ENCODE measurements around the gene SERPINH1. TPM values are rescaled to one million over a fixed set of nuclear protein-coding genes. Genes with fewer than 3 reads are reported as not detected.
"Not testable (repeated sequence)": the region's sequence is repeated elsewhere in the genome, so short reads cannot be mapped to it uniquely, and the experiment has no call there.

Gene SERPINH1
- total RNA-seq, 1 donor from 2014 or later: 152 TPM

DNA sequence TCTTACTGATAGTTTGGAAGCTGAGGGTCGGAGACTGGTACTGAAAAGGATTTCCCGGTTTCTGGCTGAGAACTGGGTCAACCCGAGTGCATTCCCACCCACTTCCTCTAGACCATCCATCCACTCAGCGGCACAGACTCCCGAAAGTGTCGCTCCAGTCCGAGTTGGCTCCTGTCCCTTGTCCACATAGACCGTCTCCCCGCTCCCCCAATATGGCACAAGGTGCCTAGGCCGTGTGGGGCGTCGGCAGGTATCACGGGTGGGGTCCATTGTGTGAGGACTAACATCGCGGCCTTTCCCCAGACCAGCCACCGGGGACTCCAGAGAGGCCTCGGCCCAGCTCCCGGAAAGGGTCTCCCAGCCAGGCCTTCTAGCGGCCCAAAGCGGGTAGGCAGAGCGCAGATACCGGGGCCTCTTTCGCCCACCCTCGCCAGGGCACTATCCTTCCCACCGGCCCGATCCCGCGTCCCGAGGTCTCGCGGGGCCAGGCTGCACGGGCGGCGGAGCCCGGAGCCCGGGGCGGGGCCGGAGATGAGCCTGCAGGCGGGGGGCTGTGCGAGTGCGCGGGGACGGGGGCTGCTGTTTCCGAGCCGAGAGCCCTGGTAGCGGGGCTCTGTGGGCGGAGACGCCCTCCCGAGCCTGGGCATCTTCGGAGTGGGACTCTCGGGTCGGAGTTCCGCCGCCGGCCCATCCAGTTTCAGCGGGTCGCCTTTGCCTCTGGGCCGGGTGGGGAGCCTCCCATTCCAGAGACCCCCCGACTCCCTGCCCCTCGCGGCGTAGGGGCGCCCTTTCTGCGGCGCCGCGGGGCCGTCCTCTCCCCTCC lies 21.1 kb downstream of the SERPINH1 start:
- peak overlapping the region; percentile 68 for H3K4me3 ChIP-seq
- TF ChIP-seq, protein P1, sequence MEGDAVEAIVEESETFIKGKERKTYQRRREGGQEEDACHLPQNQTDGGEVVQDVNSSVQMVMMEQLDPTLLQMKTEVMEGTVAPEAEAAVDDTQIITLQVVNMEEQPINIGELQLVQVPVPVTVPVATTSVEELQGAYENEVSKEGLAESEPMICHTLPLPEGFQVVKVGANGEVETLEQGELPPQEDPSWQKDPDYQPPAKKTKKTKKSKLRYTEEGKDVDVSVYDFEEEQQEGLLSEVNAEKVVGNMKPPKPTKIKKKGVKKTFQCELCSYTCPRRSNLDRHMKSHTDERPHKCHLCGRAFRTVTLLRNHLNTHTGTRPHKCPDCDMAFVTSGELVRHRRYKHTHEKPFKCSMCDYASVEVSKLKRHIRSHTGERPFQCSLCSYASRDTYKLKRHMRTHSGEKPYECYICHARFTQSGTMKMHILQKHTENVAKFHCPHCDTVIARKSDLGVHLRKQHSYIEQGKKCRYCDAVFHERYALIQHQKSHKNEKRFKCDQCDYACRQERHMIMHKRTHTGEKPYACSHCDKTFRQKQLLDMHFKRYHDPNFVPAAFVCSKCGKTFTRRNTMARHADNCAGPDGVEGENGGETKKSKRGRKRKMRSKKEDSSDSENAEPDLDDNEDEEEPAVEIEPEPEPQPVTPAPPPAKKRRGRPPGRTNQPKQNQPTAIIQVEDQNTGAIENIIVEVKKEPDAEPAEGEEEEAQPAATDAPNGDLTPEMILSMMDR (IDR thresholded peaks at IDR 0.05): peak; percentile 50
- H3K4me1 ChIP-seq: peaks cover 12% of the 10 kb centered on the region
- H3K36me3 ChIP-seq: no peaks in the 10 kb centered on the region
- H3K9me3 ChIP-seq: no peaks in the 10 kb centered on the region
- DNase-seq (peak; percentile 86), ATAC-seq (peak; percentile 81)
- peak overlapping the region; percentile 95 for H3K27ac ChIP-seq
- no peaks in the 10 kb centered on the region for H3K27me3 ChIP-seq
- intact Hi-C loops (cut with DNase I): no loop called here

GRCh38 chr11:75583718-75584658 lies 21.9 kb downstream of the SERPINH1 start:
- H3K4me3 ChIP-seq: peak overlapping the region; percentile 68
- peaks cover 12% of the 10 kb centered on the region for H3K4me1 ChIP-seq
- DNase-seq: peak; percentile 85
- no peaks in the 10 kb centered on the region for H3K36me3 ChIP-seq
- TF ChIP-seq, protein P1 (IDR thresholded peaks at IDR 0.05): no peak
- peak; percentile 74 for ATAC-seq
- peak overlapping the region; percentile 95 for H3K27ac ChIP-seq
- H3K27me3 ChIP-seq: no peaks in the 10 kb centered on the region
- intact Hi-C loops (cut with DNase I): no loop called here
- no peaks in the 10 kb centered on the region for H3K9me3 ChIP-seq

GRCh38 chr11:75584659-75585292 lies 22.7 kb downstream of the SERPINH1 start:
- H3K27me3 ChIP-seq; intact Hi-C loops (cut with DNase I); H3K9me3 ChIP-seq; H3K4me3 ChIP-seq; ATAC-seq; DNase-seq; H3K36me3 ChIP-seq: not testable (repeated sequence)
- Histone ChIP-seq H3K4me1 (peaks cover 12% of the 10 kb centered on the region), H3K27ac (peak overlapping the region; percentile 95)

- intact Hi-C loops (cut with DNase I): no loop called here
- no peak overlapping the region for H3K27ac ChIP-seq
- no peak for DNase-seq
Measured at GRCh38 chr11:75585293-75585670, 23.2 kb downstream of the SERPINH1 start.

DNA sequence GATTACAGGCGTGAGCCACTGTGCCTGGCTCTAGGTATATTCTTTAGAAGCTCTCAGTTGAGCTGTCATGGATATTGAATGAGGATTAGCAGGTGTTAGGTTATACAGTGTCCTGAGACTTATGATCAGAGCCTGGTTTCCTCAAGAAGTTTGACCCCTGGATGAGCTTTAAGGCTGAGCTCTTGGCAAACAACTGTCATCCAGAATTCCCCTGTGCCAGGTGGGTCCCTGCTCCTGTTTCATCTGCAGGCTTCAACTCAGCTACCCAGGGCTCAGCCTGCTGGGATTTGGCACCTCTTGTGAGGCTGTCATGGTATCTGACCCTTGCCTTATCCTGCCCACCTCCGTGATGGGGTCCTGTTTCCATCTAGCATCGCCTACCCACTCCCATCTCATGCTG lies 24.3 kb downstream of the SERPINH1 start:
- H3K27ac ChIP-seq: no peak overlapping the region
- no peaks in the 10 kb centered on the region for H3K36me3 ChIP-seq
- H3K4me1 ChIP-seq: peaks cover 12% of the 10 kb centered on the region
- intact Hi-C loops (cut with DNase I): no loop called here
- no peaks in the 10 kb centered on the region for H3K9me3 ChIP-seq
- ATAC-seq (no peak), DNase-seq (no peak)
- TF ChIP-seq, protein P1 (IDR thresholded peaks at IDR 0.05): no peak
- H3K4me3 ChIP-seq: no peak overlapping the region
- H3K27me3 ChIP-seq: no peaks in the 10 kb centered on the region

More at GRCh38 chr11:75585293-75585670, 23.2 kb downstream of the SERPINH1 start:
- TF ChIP-seq, protein P1 (IDR thresholded peaks at IDR 0.05): no peak
- no peak for ATAC-seq
- Histone ChIP-seq H3K4me3 (no peak overlapping the region), H3K9me3 (no peaks in the 10 kb centered on the region), H3K4me1 (peaks cover 12% of the 10 kb centered on the region), H3K27me3 (no peaks in the 10 kb centered on the region), H3K36me3 (no peaks in the 10 kb centered on the region)

All from upper lobe of right lung (tissue), 1 donor.